ENCODE data around the gene CPA4.

The CPA4 gene

DNA sequence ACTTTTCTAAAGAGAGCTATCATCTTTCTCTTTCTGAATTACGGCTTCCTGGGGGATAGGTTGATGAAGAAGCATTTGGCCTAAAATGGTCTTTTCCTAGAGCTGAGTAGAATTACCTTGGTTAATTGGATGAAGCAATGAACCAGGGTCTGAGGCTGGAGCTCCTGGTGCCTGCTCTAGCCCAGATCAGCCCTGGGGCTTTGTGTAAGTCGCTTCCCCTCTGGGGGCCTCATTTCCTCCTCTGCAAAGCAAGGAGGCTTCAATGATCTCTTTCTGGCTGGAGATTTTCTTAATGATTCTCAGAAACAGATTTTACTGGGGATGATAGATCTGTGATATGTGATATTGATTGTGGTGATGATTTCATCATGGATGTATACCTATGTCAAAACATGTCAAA lies 29.8 kb upstream of the CPA4 start:
- no peak for DNase-seq (ENCODE audit: low spot score)
- TF ChIP-seq, protein P1, sequence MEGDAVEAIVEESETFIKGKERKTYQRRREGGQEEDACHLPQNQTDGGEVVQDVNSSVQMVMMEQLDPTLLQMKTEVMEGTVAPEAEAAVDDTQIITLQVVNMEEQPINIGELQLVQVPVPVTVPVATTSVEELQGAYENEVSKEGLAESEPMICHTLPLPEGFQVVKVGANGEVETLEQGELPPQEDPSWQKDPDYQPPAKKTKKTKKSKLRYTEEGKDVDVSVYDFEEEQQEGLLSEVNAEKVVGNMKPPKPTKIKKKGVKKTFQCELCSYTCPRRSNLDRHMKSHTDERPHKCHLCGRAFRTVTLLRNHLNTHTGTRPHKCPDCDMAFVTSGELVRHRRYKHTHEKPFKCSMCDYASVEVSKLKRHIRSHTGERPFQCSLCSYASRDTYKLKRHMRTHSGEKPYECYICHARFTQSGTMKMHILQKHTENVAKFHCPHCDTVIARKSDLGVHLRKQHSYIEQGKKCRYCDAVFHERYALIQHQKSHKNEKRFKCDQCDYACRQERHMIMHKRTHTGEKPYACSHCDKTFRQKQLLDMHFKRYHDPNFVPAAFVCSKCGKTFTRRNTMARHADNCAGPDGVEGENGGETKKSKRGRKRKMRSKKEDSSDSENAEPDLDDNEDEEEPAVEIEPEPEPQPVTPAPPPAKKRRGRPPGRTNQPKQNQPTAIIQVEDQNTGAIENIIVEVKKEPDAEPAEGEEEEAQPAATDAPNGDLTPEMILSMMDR (IDR thresholded peaks at IDR 0.05; ENCODE audit: extremely low read depth, missing control alignments), result no peak

DNA sequence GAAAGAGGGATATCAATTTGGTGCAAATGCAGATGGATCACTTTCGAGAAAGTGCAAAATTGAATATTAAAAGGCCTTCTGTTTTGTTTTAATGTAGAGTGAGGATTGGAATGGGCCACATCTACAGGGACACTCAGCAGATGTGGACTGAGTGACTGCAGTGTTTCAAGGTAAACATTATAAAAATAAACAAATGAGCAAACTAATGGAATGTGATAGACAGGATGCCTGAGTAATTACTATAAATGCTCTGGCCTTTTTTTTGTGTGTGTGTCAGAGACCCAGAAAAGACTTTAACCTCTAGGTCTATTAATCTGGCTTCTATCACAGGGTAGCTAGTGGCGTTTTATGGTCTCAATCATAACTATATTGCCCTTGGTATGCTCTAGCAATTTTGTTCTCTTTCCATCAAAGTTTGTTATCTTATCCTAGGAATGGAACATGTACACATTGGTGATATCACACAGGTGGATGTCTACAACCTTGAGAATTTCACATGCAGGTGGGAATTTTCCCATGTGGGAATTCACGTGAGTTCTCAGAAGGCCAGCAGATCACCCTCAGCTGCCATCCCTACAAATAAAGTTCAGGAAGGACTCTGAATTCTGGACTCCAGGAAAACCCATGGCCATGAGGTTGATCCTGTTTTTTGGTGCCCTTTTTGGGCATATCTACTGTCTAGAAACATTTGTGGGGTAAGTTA lies 26.6 kb upstream of the CPA4 start, which contains the start of gene CPA2:
TSS of gene CPA2 (plus strand) at position 606 of the 703 bp plus-strand sequence. CDS start at position 625, 19 bp downstream.
- TF ChIP-seq, protein P1 (IDR thresholded peaks at IDR 0.05; ENCODE audit: extremely low read depth, missing control alignments), result no peak

DNA sequence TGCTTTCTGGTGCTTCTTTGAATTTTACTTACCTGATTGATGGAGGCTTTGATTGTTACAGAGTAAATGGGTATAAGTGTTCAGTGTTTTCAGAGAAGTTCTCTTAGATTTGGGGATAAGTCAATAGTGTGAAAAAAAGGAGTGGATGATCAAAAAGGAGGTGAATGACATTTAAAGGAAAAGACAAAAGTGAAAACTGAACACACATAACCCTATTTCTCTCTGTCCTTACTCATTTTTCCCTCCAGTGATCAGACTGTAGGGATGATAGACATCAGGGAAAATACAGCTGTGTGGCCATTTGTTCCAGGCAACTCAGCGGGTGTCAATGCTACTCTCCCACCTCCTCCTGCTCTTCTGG lies 26.0 kb upstream of the CPA4 start:
- no peak for DNase-seq (ENCODE audit: low spot score)
- TF ChIP-seq, protein P1 (IDR thresholded peaks at IDR 0.05; ENCODE audit: extremely low read depth, missing control alignments), result no peak

More for the DNA sequence above, 26.6 kb upstream of the CPA4 start, which contains the start of gene CPA2:
- DNase-seq (ENCODE audit: low spot score), result no peak

DNA sequence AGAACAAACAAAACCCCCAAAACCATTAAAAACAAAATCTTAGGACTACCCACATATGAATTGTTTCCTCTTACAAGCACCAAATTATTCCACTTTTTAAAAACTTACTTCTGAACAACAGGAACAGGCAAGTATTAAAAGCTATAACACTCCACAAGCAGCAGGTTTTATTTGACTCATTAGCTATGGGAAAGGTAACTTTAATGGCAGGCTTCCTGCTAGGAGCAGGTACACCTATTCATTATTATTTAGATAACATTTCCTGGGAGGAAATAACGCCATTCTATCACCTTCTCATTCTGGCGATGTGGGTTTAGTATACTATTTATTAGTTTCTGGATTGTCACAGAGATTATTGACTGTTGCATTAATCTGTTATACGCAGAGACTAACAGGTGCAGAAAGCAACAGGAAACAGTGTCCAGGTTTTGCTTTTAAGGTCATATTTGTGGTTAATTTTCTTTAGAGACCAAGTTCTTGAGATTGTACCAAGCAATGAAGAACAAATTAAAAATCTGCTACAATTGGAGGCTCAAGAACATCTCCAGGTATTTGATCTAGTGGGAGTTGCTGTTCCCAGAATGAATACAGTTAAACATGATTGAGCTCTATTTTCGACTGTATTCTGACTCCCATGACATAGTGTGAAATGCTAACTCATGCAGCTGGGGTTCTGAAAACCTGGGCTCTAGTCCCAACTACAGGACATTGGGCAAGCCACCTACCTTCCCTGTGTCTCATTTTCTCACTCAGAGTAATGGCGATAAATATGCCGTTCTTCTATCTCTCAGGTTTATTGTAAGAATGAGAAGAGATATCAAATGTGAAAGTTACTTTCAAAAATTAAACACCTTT lies 24.3 kb upstream of the CPA4 start:
- TF ChIP-seq, protein P1 (IDR thresholded peaks at IDR 0.05; ENCODE audit: extremely low read depth, missing control alignments), result no peak
- no peak for DNase-seq (ENCODE audit: low spot score)

DNA sequence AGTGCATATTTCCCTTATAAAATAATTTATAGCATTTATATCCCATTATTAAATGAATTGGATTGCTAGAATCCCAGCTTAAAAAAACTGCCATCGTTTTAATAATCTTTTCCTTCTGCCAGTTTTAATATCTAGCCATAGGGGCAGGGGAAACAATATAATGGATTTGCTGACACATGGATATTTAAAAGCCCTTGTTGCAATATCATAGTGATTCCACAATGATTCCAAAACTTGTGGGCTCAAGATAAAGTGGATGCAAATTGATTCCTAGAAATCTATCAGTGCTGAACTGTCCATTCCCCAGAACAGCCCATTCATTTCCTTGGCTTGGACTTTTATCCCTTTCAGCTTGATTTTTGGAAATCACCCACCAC lies 23.7 kb upstream of the CPA4 start:
- TF ChIP-seq, protein P1 (IDR thresholded peaks at IDR 0.05; ENCODE audit: extremely low read depth, missing control alignments), result no peak
- DNase-seq (ENCODE audit: low spot score), result no peak

DNA sequence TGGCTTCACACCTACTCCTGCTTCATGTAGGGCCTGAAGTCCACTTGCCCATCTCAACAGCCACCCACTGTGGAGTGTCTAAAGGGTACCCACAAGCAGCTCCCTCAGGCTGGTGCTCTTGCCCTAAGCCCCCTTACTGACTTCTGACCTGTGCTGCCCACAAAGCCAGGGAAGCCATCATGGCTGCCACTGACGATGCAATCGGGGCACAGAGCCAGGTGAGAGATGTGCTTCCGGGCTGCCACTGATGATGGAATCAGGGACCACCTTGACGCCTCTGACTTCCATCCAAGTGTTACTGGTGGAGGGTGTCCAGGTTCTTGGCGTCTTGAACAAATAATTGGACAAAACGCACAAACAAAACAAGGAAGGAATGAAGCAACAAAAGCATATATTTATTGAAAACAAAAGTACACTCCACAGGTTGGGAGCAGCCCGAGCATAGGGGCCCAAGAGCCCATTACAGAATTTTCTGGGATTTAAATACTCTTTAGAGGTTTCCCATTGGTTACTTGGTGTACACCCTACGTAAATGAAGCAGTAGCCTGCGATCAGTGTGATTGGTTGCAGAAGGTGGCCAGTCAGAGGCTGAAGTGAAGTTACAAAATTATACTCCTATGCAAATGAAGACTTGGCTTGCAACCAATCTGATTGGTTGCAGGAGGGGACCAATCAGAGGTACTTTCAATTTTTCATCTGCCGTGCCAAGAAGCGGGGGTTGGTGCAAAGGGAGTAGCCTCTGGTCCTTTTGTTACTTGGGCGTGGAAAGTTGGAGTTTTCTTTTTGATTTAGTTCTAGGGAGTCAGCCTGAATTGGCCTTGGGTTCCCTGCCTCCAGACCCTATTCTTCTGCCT lies 21.8 kb upstream of the CPA4 start:
- DNase-seq (ENCODE audit: low spot score), result no peak
- TF ChIP-seq, protein P1 (IDR thresholded peaks at IDR 0.05; ENCODE audit: extremely low read depth, missing control alignments), result no peak

Measured in GM20000 (cell line).